Erythroblast (primary cell): ENCODE measurements around the gene GNAS-AS1.

Source experiments
- GATA1 ChIP-seq: IDR thresholded peaks from 2 replicates; pipeline ENCODE4 v1.6.1; 2011; ENCODE audit warnings: low read depth, mild to moderate bottlenecking, control low read depth, low read length, moderate library complexity
- POLR2A ChIP-seq: IDR thresholded peaks from 2 replicates; pipeline ENCODE4 v1.6.1; 2011; ENCODE audit warnings: mild to moderate bottlenecking, low read length

DNA sequence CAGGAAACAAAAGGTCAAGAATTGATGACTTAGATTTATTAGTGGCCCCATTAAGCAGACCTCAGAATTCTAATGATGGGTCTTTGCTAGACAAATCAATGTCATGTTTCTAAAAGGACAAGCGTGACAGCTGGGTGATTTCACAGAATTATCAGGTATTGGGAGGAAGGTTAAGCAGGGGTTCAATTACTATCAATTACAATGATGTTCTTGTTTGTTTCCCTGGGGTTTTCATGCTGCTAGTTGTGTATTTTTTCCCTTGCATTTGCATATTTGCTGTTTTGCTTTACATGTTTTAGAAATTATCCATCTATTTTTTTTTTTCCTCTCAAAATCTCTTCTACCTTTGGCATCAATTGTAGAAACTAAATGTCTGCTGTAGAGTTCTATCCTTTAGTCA lies 29.7 kb upstream of the GNAS-AS1 start:
- TF ChIP-seq POLR2A (no peak), GATA1 (no peak)
